IMR-90 (cell line): ENCODE results near the gene UST.

Experiments used
- BHLHE40 ChIP-seq: fragments of 150-350 bp; IDR thresholded peaks from 2 replicates; pipeline ENCODE4 v1.6.1; 2016; ENCODE audit warnings: mild to moderate bottlenecking, low read depth, low read length
- CEBPB ChIP-seq: IDR thresholded peaks from 2 replicates; pipeline ENCODE4 v1.6.1; 2012; ENCODE audit warnings: low read depth, low read length, improper control_type of control experiment
- CHD1 ChIP-seq: IDR thresholded peaks from 2 replicates; pipeline ENCODE4 v1.6.1; 2012; ENCODE audit warnings: low read depth, low read length, improper control_type of control experiment
- CTCF ChIP-seq: conservative IDR thresholded peaks from 2 replicates; pipeline ENCODE4 v1.5.1; 2012; ENCODE audit warnings: mild to moderate bottlenecking, low read depth, low read length, improper control_type of control experiment
- MAZ ChIP-seq: IDR thresholded peaks from 2 replicates; pipeline ENCODE4 v1.6.1; 2012; ENCODE audit warnings: low read depth, mild to moderate bottlenecking, low read length, improper control_type of control experiment, moderate library complexity, borderline replicate concordance
- MXI1 ChIP-seq: IDR thresholded peaks from 2 replicates; pipeline ENCODE4 v1.6.1; 2012; ENCODE audit warnings: low read depth, mild to moderate bottlenecking, low read length, moderate library complexity, borderline replicate concordance
- POLR2A ChIP-seq: IDR thresholded peaks from 2 replicates; pipeline ENCODE4 v1.6.1; 2012; ENCODE audit warnings: mild to moderate bottlenecking, low read depth, low read length
- RAD21 ChIP-seq: IDR thresholded peaks from 2 replicates; pipeline ENCODE4 v1.6.1; 2012; ENCODE audit warnings: low read length, improper control_type of control experiment
- RCOR1 ChIP-seq: IDR thresholded peaks from 2 replicates; pipeline ENCODE4 v1.6.1; 2012; ENCODE audit warnings: mild to moderate bottlenecking, low read length, improper control_type of control experiment; ENCODE audit not compliant: insufficient replicate concordance
- RFX5 ChIP-seq: IDR thresholded peaks from 2 replicates; pipeline ENCODE4 v1.8.0; 2012; ENCODE audit warnings: low read depth, mild to moderate bottlenecking, low read length, moderate library complexity
- SMC3 ChIP-seq: fragments of 150-350 bp; IDR thresholded peaks from 2 replicates; pipeline ENCODE4 v1.6.1; 2016; ENCODE audit warnings: low read depth, mild to moderate bottlenecking, antibody characterized with exemption, low read length, moderate library complexity
- USF2 ChIP-seq: fragments of 150-350 bp; IDR thresholded peaks from 2 replicates; pipeline ENCODE4 v1.6.1; 2017; ENCODE audit warnings: mild to moderate bottlenecking, antibody characterized with exemption, low read length, low read depth
- TF ChIP-seq, protein P1 (sequence below): fragments of 150-350 bp; IDR thresholded peaks from 2 replicates; pipeline ENCODE4 v1.6.1; 2016; ENCODE audit warnings: low read depth, mild to moderate bottlenecking, low read length, moderate library complexity, borderline replicate concordance

GRCh38 chr6:148822819-148823218 is 76.0 kb downstream of the UST start:
- TF ChIP-seq RFX5 (no peak), CTCF (no peak), POLR2A (no peak), MXI1 (no peak), RAD21 (no peak), CHD1 (no peak), USF2 (no peak), MAZ (no peak), CEBPB (no peak), BHLHE40 (no peak), RCOR1 (no peak), SMC3 (no peak)
- TF ChIP-seq, protein P1, sequence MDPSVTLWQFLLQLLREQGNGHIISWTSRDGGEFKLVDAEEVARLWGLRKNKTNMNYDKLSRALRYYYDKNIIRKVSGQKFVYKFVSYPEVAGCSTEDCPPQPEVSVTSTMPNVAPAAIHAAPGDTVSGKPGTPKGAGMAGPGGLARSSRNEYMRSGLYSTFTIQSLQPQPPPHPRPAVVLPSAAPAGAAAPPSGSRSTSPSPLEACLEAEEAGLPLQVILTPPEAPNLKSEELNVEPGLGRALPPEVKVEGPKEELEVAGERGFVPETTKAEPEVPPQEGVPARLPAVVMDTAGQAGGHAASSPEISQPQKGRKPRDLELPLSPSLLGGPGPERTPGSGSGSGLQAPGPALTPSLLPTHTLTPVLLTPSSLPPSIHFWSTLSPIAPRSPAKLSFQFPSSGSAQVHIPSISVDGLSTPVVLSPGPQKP: no peak
